ENCODE measurements around the gene MGAT5.

Gene MGAT5

DNA sequence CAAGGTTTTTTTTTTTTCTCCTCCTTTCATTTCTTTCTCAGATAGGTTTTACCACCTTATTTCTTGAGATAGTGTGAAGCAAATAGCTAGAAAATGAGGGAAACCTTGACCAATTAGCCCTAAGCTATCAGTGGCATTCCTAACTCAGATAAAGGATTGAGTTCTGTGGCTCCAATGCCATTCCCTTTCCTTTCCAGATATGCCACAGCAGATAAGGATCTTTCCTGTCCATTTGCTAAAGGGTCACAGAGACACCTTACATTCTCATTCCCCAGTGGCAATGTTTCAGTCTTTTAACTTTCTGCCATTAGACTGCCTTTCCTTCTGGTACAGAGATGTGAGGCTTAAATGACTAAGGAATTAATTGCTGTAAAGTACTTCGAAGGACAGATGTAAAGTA is 81.7 kb downstream of the MGAT5 start:
- no peak for DNase-seq (ENCODE audit: low spot score)

DNA sequence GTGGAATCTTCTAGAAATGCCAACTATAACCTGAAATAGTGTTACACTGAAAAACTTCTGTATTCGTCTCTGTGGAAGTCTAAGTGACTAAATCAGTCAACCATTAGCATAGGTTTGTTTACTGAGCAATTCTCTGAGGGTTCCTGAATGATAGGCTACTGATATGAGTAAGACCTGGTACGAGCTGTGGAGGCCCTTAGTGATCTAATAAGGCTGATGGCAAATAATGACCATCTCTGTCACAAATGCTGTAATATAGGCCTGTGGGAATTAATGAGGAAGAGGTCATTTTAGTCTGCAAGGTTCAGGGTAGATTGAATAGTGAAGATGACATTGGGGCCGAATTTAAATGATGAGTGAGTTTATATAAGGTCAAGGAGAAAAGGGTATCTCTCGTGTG is 82.5 kb downstream of the MGAT5 start:
- DNase-seq (ENCODE audit: low spot score), result no peak

DNA sequence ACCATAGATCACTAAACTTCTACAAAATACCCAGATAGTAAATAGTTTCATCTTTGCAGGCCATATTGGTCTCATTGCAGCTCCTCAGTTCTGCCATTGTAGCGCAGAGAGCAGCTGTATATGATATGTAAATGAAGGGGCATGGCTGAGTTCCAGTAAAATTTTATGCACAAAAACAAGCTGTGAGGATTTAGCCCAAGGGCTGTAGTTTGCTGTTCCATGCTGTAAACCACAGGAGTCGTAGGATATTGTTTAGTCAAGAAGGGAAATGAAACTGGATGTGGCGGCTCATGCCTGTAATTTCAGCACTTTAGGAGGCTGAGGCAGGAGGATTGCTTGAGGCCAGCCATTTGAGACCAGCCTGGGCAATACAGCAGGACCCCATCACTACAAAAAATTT is 83.0 kb downstream of the MGAT5 start:
- no peak for DNase-seq (ENCODE audit: low spot score)

DNA sequence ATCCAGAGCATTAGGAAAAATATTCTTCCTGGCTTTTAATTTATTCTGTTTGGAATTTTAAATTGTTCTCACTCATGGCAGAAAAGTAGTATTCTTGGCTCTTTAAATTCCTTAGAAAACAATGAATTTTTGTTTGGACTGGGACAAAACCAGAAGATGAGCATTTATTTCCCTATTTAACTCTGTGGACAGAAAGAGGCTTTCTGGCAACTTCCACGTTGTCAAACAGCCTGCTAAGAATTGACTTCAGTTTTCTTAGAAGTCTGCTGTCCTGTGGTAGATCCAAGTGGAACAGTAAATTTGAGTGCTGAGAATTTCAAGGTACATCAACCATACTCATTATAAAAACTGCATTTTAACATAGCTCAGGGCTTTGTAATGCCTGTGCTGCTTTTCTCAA is 83.8 kb downstream of the MGAT5 start:
- DNase-seq (ENCODE audit: low spot score), result no peak

DNA sequence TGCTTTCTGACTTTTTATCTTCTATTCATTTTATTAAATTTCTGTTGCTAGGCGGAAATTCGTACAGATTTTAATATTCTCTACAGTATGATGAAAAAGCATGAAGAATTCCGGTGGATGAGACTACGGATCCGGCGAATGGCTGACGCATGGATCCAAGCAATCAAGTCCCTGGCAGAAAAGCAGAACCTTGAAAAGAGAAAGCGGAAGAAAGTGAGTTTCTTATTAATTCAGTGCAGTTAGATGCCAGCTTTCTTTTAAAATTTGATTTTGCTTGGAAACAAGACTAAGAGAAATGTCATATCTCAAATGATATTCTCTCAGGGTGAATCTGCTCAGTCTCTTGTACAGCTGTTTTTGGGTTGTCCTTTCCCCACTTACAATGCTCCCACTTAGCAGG is 84.3 kb downstream of the MGAT5 start:
- DNase-seq (ENCODE audit: low spot score), result no peak

DNA sequence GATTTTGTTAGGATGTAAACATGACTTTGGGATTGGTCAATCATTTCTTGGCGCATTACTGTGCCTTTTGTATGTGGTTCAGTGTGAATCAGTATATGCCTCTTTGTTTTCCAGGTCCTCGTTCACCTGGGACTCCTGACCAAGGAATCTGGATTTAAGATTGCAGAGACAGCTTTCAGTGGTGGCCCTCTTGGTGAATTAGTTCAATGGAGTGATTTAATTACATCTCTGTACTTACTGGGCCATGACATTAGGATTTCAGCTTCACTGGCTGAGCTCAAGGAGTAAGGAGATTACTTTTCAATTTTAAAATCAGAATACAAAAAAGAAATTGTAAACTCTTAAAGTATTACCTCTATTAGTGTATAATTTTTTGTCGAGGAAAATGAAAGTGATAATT is 87.6 kb downstream of the MGAT5 start:
- no peak for DNase-seq (ENCODE audit: low spot score)

DNA sequence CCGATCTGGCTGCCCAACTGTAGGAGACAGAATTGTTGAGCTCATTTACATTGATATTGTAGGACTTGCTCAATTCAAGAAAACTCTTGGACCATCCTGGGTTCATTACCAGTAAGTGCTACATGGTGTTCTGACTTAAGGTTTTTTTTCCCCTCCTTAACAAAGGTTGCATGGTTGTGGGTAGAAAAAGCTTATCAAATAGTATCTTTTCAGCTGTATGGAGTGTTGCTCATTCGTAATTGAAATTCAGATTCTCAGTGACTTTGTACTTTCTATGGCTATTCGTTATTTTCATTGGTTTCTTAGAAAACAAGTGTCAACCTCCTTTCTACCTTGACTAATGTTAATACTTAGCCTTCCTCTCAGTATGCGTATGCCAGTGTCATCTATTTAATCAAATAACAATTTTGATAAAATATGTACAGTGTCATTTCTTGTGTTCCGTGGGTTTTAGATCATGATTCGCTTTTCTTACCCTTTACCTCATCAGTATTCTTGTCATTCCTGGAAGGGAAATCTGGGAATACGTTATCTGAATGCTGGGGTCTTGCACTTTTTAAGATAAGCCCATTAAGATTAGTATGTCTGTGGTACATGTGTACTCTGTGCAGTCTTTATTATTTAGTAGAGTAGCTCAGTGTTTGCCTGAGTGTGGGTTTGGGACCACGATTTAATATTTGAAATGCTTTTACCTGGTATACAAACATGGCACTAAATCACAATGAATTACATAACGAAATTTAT is 91.3 kb downstream of the MGAT5 start:
- DNase-seq (ENCODE audit: low spot score), result no peak

DNA sequence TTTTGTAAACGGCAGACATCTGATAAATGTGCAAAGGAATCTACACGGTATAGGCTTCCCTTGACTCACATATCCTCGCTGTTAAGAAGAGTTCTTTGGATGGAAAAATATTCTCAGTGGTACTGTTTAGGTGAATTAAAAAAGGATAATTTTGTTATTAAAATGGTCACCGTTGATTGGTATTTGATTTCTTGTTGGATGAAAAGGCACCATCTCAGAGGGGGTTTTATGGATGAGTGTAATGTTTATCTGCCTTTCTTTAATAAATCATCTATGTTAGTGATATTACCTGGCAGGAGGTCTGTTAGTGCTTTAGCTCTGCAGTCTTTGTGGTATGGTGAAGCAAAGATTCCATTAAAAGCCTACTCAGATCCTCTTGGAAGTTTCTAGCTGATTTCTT is 92.3 kb downstream of the MGAT5 start:
- no peak for DNase-seq (ENCODE audit: low spot score)

DNA sequence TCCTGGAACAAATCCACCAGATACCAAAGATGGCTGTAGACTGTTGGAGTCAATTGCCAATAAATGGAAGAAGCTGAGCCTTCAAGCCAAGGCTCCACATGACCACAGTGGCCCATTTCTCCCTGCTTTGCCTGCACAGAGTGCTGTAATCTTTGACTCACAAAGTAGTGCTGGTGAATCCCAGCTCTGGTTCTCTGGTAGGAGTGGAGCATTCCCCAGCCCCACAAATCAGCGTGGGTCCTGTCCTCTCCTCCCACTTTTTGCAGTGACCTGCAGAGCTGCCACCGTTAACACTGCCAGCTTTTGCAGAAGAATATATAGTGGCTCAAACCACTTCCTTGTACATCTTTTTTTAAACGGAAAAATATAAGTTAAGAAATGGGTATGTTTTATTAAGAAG is 93.9 kb downstream of the MGAT5 start:
- no peak for DNase-seq (ENCODE audit: low spot score)

DNA sequence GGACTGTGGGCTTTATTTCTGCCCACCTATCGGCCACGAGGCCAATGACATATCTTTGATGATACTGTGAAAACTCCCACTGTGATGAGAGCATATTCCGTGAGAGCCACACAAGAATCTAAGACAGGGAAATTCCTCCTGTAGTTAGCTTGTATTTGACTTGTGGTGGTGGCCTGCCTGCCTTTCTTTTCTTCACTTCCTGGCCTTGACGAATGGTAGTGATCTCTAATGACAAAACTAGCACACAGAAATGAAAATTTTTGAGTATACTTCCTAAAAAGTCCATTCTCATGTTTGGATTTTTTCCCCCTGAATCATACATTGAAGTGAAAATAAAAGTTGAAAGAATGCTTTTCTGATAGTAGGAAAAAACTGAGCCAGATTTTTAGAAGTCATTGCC is 94.4 kb downstream of the MGAT5 start:
- DNase-seq (ENCODE audit: low spot score), result no peak

DNA sequence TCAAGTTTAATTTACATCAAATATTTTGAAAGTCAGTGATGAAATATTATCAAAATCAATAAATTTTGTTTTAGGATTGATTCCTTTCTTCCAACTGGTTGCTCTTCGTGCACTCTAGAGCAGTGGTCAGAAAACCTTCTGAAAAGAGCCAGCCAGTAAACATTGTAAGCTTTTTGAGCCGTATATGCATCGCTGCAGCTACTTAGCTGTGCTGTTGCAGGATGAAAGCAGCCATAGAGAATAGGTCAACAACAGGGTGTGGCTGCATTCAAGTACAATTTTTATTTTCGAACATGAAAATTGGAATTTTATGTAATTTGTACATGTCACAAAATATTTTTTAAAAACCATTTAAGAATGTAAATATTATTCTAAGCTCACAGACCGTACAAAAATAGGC is 94.9 kb downstream of the MGAT5 start:
- DNase-seq (ENCODE audit: low spot score), result no peak

DNA sequence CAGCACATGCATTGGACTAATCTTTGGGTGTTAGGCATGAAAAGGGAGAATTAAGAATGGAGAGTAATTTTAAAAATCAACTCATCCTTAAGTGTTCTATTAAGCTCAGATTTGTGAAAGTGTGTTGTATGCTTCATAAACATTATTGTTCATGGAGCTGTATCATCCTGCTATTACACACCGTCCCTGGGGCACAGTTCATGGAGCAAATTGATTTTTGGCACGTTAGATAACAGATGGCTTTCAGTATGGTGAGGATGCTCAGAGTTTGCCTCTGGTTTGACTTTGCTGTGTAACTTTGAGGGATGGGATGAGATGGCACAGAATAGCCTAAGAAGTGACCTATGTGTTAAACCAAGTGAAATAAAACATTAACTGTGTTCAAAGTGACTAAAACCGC is 97.1 kb downstream of the MGAT5 start:
- DNase-seq (ENCODE audit: low spot score), result no peak

DNA sequence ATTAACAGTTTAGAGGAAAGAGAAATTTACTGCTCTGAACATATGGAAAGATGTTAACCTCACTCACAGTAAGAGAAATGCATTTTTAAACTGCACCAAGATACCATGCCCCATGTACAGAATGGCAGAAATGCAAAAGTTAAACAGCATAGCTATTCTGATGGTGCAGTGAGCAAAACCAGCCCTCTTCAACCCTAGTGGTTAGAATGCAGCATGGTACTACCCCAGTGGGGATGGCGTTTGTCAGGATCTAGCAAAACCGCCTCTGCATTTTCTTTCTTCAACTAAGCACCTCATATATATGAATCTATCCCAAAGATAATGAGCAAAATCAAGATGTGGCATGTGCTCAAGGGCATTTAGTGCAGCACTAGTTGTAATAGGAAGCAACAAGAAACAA is 98.0 kb downstream of the MGAT5 start:
- DNase-seq (ENCODE audit: low spot score), result no peak

DNA sequence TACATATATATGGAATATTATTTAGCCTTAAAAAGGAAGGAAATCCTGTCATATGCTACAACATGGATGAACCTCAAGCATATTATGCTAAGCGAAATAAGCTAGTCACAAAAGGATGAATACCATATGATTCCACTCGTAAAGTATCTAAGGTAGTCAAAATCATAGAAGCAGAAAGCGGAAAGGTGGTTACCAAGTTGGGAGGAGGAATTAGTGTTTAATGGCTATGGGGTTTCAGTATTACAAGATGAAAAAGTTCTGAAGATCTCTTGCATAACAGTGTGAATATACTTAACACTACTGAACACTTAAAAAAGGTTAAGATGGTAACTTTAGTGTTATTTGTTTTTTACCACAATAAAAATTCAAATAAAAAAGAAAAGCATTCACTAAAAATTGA is 99.0 kb downstream of the MGAT5 start:
- no peak for DNase-seq (ENCODE audit: low spot score)

DNA sequence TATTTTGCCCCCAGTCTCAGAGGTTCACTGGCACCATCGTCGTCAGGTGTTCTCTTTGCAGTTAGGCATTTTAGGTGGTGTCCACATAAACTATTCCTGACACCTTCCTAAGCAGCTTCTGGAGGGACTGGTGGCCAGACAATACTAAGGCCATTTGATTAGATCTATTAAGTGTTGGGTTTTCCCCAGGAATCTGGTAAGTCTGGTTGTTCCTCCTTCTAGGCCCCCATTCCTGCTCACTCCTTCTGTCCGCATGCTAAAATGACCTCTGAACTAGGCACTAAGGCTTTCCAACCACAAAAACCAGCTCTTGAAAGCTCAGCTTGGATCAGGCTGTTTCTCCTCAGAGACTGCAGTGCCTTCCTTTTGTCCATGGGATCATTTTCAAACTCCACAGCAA is 100.7 kb downstream of the MGAT5 start:
- DNase-seq (ENCODE audit: low spot score), result no peak

DNA sequence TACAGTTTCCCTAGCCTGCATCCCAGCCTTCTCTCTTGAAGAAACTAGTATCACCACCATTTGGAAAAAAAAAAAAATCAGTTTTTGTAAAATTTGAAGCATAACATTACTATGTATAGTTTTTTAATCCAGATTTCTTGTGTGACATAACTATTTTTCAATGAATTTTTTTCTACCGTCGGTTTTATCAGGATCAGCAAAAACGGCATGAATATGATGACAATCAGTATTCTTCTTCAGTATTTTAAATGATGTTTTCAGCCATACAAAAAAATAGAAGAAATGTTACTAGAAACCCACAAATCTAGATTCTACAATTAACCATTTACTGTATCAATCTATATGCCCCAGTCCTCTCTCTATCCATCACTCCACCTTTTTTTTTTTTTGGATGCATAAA is 103.9 kb downstream of the MGAT5 start:
- DNase-seq (ENCODE audit: low spot score), result no peak

DNA sequence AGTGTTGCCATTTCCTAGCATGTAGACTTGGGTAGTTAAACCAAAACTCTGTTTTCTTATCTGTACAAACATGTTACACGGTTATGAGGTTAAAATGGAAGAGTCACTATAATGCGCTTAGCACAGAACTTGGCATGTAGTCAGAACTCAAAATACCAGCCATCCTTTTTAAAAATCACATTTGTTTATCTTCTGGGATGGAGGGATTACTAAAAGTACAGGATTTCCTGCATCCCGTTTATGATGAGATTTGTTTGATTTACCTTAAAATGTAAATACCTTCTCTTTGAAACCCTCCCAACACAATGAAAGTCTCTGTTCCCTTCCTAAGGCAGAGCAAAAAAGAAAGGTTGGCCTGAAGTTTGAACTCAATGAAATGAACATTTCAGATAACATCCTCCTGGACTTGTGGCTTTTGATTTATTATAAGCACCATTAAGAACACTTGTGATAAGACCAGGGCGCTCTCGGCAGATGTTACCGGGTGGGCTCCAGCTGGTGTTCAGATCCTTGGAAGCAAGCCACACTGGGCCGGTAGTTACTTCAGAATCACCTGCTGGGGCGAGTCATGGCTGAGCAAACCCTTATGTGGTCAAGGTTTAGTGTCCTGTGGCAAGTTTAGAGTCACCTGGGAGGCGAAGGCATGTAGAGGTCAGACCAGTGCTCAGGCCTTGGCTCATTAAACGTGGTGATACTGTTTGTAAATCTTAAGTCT is 105.7 kb downstream of the MGAT5 start:
- DNase-seq (ENCODE audit: low spot score), result no peak

DNA sequence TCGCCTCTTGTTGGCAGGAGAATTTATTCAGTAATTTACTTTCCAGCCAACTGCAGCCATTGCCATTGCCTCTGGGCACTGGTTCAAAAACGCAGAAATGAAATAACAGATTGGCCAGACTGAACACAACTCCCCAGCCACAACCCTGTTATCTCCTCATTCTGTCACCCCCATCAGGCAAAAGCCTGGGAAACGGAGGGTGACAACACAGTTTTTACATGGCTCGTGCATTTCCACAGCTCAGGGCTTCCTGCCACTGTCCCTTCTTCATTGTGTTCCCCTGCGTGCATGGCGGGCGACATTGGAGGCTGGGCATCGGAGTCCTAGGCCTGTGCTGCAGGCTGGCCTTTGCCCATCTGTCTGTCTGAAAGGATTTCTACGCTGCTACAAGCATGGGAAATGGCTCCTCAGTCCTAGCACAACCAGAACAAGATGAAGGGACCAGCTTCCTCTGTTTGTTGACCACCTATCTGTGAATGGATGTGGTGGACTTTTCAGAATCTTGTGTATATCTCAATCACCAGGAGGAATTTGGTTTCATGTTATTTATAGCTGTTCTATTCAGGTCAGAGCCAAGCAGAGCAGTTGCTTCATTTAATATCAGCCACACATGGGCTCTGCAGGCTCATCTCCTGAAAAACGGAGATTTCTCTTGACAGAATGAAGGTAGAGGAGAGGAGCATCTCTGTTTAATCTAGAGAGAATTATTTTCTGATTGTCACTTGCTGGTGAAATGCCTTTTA is 107.0 kb downstream of the MGAT5 start:
- DNase-seq (ENCODE audit: low spot score), result no peak

DNA sequence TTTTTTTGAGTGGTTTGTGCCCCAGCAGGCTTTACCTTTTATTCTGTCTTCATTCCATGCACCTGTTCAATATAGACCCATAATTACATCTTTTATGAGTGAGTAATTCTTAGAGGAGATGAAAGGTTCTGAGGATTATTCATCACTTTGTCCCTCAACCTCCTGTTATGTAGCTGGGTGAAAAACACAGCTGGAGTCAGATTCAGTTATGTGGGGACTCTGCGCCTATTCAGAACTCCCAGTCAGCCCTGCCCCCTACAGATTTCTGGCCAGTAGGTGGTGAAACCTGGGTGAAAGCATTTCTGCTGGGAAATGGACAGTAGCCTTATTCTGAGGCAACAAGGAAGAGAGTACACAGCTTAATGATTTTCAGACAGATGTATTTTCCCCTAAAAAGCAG is 107.8 kb downstream of the MGAT5 start:
- DNase-seq (ENCODE audit: low spot score), result no peak

DNA sequence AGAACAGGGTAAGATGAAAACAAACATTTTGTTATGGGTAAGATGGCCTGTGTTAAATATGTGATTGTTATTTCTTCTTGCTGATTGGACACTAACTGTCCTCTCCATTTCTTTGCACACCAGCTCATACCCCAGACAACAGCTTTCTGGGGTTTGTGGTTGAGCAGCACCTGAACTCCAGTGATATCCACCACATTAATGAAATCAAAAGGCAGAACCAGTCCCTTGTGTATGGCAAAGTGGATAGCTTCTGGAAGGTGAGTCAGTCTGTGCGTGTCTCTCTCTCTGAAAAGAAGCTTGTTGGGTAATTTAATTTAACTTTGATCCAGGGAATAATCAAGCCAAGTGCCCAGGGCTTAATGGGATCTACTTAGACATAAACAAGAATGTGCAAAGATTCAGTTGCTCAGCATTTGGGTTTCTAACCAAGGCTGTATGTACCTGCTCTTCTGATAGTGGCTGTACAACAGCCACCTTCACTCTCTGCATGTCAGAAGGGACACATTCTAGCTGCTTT is 108.3 kb downstream of the MGAT5 start:
- no peak for DNase-seq (ENCODE audit: low spot score)

DNA sequence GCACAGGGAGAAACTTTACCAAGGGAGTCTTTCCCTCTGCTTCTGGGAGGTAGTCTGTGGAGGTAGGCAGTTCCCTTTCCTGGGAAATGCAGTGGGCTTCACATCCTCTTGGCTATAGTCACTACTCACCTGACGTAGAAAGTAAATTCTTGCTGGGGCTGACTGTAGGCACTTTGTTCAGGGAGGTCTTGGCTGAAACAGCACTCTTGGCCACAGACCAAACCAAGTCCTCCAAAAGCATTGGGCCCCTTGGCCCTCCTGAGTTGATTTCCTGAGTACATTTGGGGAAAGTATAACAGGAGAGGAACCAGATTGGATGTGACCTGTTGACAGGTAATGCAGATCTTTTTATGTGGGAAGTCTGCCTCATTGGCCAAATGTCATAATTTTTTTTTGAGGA is 108.9 kb downstream of the MGAT5 start:
- no peak for DNase-seq (ENCODE audit: low spot score)

DNA sequence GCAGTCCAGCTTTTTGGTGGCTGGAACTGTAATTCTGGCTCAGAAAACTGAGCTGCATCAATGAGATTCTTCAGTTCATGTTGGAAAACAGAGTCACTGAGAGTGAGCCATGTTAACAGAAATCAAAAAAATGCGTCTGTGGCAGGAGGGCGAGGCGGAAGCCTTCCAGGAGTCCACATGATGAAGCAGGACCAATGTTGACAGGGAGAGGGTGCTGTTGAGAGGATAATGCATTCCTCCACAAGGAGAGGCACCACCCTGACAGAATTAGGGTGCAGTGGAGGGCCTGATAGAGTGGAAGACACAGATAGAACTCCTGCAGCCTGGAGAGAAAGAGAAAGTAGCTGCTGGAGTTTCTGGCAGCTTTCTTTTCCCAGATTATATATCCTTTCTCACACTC is 111.5 kb downstream of the MGAT5 start:
- DNase-seq (ENCODE audit: low spot score), result no peak

DNA sequence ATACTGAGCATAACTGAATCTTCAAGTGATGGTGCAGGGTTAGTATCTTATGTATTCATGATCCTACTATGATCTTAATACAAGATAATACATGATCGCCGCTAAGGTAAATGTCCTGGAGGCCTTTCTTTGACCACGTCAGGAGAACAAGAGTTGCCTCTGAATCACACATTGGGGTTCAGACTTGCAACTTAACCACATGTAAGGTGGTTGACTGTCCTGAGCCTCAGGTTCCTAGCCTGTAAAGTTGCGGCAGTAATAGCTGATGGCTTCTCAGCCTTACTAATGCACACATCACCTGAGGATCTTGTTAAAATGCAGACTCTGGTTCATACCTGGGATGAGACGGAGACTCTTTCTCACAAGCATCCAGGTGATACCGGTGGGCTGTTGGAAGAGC is 112.5 kb downstream of the MGAT5 start:
- DNase-seq (ENCODE audit: low spot score), result no peak

Data from germinal center (tissue), 1 donor.